Measurements from ENCODE around the gene PIAS3.
"Not testable (repeated sequence)": the region's sequence is repeated elsewhere in the genome, so short reads cannot be mapped to it uniquely, and the experiment has no call there.

PIAS3 gene

GRCh38 chr1:145871994-145872924, 13.4 kb upstream of the PIAS3 start:
- no peak for DNase-seq

GRCh38 chr1:145868232-145868631, 9.4 kb upstream of the PIAS3 start:
- no peak for DNase-seq

GRCh38 chr1:145863282-145864018, 4.6 kb upstream of the PIAS3 start:
- DNase-seq = no peak

GRCh38 chr1:145859491-145860023, 676 bp upstream of the PIAS3 start:
- peak; percentile 81 to 91 for DNase-seq

- DNase-seq = peak in 1 of 2 experiments; percentile 57
These were observed 512 bp downstream of the PIAS3 start for GRCh38 chr1:145858238-145858900.

- DNase-seq = no peak
These were observed 1.7 kb downstream of the PIAS3 start for GRCh38 chr1:145857170-145857569.

GRCh38 chr1:145855426-145855948, 3.4 kb downstream of the PIAS3 start:
- DNase-seq = no peak

GRCh38 chr1:145849356-145850160, 9.3 kb downstream of the PIAS3 start:
- DNase-seq = no peak

GRCh38 chr1:145847827-145848226, 11.1 kb downstream of the PIAS3 start:
- no peak for DNase-seq

GRCh38 chr1:145846201-145846612, 12.7 kb downstream of the PIAS3 start:
- peak; percentile 32 to 58 for DNase-seq

- peak; percentile 86 to 87 for DNase-seq
These were observed 13.2 kb downstream of the PIAS3 start, which contains the start of gene NUDT17 for GRCh38 chr1:145845514-145846161. TSS of gene NUDT17 (plus strand) at chr1:145845630. CDS start at chr1:145845641, 11 bp downstream.

- DNase-seq = peak in 1 of 2 experiments; percentile 66
These were observed 13.8 kb downstream of the PIAS3 start for GRCh38 chr1:145845144-145845513.

- no peak for DNase-seq
These were observed 15.8 kb downstream of the PIAS3 start for GRCh38 chr1:145843031-145843430.

GRCh38 chr1:145837656-145838055, 21.2 kb downstream of the PIAS3 start:
- DNase-seq = no peak

GRCh38 chr1:145830810-145831209, 28.1 kb downstream of the PIAS3 start:
- not testable (repeated sequence) for DNase-seq

GRCh38 chr1:145828367-145829026, 30.4 kb downstream of the PIAS3 start:
- no peak for DNase-seq

- no peak for DNase-seq
These were observed 30.9 kb downstream of the PIAS3 start for GRCh38 chr1:145827966-145828365.

GRCh38 chr1:145826030-145826429, 32.9 kb downstream of the PIAS3 start:
- no peak for DNase-seq

- DNase-seq = peak in 1 of 2 experiments; percentile 21
These were observed 34.4 kb downstream of the PIAS3 start for GRCh38 chr1:145824499-145824842.

All from NCI-H2081 (cell line).